SK-N-MC (cell line): ENCODE data around the gene FZD2.

Experiments
- EZH2 ChIP-seq: fragments of 200-600 bp; sonication (generic); IDR thresholded peaks from one replicate; pipeline ENCODE4 v1.6.1; 2017; ENCODE audit warnings: antibody characterized with exemption
- POLR2AphosphoS5 ChIP-seq: IDR thresholded peaks from 2 replicates; pipeline ENCODE4 v1.6.1; 2012; ENCODE audit warnings: mild to moderate bottlenecking, low read depth, low read length, borderline replicate concordance

DNA sequence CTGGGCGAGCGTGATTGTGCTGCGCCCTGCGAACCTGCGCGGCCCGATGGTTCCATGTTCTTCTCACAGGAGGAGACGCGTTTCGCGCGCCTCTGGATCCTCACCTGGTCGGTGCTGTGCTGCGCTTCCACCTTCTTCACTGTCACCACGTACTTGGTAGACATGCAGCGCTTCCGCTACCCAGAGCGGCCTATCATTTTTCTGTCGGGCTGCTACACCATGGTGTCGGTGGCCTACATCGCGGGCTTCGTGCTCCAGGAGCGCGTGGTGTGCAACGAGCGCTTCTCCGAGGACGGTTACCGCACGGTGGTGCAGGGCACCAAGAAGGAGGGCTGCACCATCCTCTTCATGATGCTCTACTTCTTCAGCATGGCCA is 1.0 kb downstream of the FZD2 start:
- TF ChIP-seq POLR2AphosphoS5 (no peak), EZH2 (no peak)
